ENCODE measurements around the gene KDM5D. TPM values are rescaled to one million over a fixed set of nuclear protein-coding genes. Genes with fewer than 3 reads are reported as not detected.

The KDM5D gene
- 10 to 100 TPM in 2 of 5 donors, 1 to 10 TPM in 1, under 1 TPM in 2; 0.36 to 92.2 (median 1.8) TPM for polyA plus RNA-seq (ENCODE audit: insufficient read depth in 1 of 5, insufficient read length in 5 of 5, low replicate concordance in 1 of 5)
- long read RNA-seq, donor 1, full-length matches to known transcripts = 1 of 6 reads
- long read RNA-seq, donor 1, partial matches to known transcripts = 5 of 6 reads
- long read RNA-seq, donor 1, other reads (novel, unspliced or antisense) = 0 of 6 reads
- long read RNA-seq, donor 2, full-length matches to known transcripts = 1 of 1 reads
- long read RNA-seq, donor 2, partial matches to known transcripts = 0 of 1 reads
- long read RNA-seq, donor 2, other reads (novel, unspliced or antisense) = 0 of 1 reads
- long read RNA-seq, donor 3 = 0 reads
- long read RNA-seq, donor 4 = 0 reads
- long read RNA-seq, donor 5, partial matches to known transcripts = 6 of 8 reads
- long read RNA-seq, donor 5, other reads (novel, unspliced or antisense) = 0 of 8 reads
- long read RNA-seq, donor 6 = 0 reads
- long read RNA-seq, donor 7 = 0 reads
- long read RNA-seq, donor 8 = 0 reads

DNA sequence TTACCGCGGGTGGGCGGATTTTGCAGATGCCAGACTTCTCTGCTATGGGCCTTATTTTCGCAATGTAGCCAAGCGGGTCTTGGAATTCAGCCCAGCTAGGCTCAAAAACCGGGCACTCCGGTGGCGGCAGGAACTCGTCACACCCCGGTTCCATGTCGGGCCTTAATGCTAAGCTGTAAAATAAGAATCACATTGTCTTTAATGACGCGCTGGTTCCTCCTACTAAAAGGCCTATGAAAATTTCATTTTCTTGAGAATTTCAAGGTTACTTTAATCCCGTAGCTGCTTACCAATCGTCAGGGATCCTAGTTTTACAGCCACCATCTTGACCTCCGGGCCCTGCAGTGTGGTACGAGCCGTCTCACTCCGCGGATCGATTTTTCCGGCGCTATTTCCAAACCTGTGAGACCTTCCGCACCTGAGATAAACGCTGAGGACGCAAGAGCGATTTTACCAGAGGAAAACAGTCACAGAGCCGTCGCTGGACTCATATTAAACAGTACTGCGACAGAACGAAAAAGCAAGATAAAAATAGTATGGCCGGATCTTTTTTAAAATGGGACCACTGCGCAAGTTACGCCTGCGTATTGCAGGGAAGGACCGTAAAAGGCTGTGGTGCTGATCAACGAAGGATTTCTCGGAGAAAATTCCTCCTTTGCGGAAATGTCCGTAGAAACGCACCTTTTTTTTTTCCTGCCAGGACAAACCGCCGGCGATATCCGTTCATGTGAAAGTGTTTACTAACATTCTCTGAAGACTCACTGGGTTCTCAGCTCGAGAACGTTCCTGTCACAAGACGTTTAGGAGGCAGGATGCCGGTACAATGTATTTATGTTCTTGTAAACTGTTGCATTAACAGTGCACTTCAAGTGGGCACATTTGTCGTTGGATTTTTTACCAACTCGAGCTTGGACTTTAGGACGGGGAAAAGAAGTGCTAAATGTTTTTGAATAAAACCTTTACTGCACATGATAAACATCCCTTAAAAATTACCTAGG, at the start of gene KDM5D:
Gene KDM5D (minus strand): TSS at position 346 of the 998 bp plus-strand sequence. CDS start 192 bp downstream, at position 154.
- DNase-seq = no peak

DNA sequence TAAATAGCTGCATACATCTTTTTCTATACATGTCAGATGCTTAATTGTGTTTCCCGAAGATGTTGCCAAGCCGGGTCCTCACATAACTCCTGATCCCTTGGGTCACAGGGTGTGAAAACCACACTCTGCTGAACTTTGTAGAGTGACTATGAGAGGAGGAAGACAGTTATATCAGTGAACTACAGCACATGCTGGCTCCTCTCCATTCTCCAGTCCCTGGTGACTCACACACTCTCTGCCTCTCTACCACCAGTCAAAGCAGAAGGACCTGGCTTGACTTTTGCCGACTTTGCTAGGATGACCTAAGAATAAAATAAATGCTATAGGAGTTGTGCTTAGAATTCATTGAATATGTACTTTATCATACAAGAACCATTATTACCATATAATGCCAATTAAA, 23.8 kb upstream of the KDM5D start:
- DNase-seq = no peak

- no peak for DNase-seq
Measured at GRCh38 chrY:19743331-19743730, 1.2 kb downstream of the KDM5D start.

- DNase-seq = no peak
Measured at GRCh38 chrY:19742153-19742552, 2.4 kb downstream of the KDM5D start.

GRCh38 chrY:19734425-19734824, 10.1 kb downstream of the KDM5D start:
- no peak for DNase-seq

GRCh38 chrY:19717950-19718349, 26.6 kb downstream of the KDM5D start:
- DNase-seq = no peak

DNA sequence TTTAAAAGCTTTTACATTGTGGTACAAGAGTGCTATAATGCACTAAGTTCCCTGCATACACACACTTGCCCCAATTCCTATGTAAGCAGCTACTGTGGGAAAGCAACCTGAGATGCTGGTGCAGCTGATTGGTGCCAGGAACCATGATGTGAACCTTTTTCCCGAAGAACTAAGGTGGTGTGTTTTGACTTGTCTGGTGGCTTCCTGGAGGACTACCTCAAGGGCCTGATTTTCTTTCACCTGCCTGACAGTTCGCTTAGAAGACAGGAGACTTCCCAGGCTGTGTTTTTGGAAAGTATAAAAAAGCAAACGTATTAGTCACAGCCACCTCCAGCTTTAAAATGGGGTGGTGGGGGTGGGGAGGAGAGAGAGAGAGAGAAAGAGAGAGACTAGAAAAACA, 27.4 kb downstream of the KDM5D start:
- no peak for DNase-seq

GRCh38 chrY:19715226-19715625, 29.3 kb downstream of the KDM5D start:
- DNase-seq = no peak

DNA sequence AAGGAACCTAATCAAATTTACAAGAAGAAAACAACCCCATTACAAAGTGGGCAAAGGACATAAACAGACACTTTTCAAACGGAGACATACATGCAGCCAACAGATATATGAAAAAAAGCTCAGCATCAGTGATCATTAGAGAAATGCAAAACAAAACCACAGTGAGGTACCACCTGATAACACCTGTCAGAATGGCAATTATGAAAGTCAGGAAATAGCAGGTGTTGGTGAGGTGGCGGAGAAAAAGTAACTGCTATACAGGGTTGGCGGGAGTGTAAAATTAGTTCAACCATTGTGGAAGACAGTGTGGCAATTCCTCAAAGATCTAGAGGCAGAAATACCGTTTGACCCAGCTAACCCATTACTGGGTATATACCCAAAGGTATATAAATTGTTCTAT, 31.1 kb downstream of the KDM5D start:
- DNase-seq = no peak

GRCh38 chrY:19706273-19706672, 38.3 kb downstream of the KDM5D start:
- no peak for DNase-seq

DNA sequence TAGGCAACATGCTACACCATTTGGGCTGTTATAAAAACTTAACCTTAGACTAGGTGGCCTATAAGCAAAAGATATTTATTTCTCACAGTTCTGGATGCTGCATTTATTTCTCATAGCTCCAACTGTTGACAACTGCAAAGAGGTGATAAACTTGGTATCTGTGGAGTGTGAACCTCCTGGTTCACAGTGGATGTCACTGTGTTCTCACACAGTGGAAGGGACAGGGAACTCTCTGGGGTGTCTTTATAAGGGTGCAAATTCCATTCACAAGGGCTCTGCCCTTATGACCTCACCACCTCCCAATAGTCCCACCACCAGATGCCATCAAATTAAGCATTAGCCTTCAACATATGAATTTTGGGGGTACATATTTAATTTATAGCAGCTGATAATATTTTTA, 46.0 kb downstream of the KDM5D start:
- no peak for DNase-seq

GRCh38 chrY:19680821-19681220, 63.7 kb downstream of the KDM5D start:
- DNase-seq = no peak
